ENCODE results near the gene LGALS13. TPM values are rescaled to one million over a fixed set of nuclear protein-coding genes. Genes with fewer than 3 reads are reported as not detected.

Gene LGALS13
- total RNA-seq, 1 donor from 2014 or later, result not detected

DNA sequence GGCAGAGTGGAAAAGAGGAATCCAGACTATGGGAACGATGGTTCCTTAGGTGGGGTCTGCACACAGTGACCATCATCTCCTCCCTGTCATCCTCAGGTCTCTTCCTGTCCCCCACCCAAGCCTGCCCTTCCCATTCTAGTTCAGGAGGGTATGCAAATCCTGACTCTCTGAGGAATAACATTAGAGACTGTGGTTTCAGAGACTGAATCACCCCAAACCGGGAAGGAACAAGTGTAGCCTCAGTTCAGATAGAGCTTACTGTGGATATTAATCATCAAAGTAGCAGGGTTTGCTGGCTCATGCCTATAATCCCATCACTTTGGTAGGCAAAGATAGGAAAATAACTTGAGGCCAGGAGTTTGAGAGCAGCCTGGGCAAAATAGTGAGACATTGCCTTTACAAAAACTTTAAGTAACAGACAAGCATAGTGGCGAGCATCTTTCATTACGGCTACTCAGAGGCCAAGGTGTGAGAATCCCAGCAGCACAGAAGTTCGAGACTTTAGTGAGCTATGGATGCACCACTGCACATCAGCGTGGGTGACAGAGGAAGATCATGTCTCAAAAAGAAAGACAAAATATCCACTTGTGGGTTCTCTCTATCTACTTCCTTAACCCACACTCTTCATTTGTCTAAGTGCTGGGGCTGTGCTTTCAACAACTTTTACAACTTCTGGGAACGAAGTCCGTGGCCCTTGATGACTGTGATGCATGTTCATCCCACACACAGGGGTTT lies 19.3 kb upstream of the LGALS13 start:
- H3K9me3 Mint-ChIP-seq (ENCODE audit: low read depth), result peaks cover 12% of the 10 kb centered on the region
- no peaks in the 10 kb centered on the region for H3K4me1 Mint-ChIP-seq (ENCODE audit: low read depth)
- TF ChIP-seq, protein P1, sequence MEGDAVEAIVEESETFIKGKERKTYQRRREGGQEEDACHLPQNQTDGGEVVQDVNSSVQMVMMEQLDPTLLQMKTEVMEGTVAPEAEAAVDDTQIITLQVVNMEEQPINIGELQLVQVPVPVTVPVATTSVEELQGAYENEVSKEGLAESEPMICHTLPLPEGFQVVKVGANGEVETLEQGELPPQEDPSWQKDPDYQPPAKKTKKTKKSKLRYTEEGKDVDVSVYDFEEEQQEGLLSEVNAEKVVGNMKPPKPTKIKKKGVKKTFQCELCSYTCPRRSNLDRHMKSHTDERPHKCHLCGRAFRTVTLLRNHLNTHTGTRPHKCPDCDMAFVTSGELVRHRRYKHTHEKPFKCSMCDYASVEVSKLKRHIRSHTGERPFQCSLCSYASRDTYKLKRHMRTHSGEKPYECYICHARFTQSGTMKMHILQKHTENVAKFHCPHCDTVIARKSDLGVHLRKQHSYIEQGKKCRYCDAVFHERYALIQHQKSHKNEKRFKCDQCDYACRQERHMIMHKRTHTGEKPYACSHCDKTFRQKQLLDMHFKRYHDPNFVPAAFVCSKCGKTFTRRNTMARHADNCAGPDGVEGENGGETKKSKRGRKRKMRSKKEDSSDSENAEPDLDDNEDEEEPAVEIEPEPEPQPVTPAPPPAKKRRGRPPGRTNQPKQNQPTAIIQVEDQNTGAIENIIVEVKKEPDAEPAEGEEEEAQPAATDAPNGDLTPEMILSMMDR (IDR thresholded peaks at IDR 0.05), result no peak
- DNase-seq (ENCODE audit: low spot score), result no peak
- H3K27ac Mint-ChIP-seq (ENCODE audit: unreplicated experiment), result no peak overlapping the region
- no peak overlapping the region for H3K4me3 Mint-ChIP-seq (ENCODE audit: unreplicated experiment)
- H3K36me3 Mint-ChIP-seq (ENCODE audit: low read depth), result no peaks in the 10 kb centered on the region
- H3K27me3 Mint-ChIP-seq (ENCODE audit: low read depth), result no peaks in the 10 kb centered on the region

DNA sequence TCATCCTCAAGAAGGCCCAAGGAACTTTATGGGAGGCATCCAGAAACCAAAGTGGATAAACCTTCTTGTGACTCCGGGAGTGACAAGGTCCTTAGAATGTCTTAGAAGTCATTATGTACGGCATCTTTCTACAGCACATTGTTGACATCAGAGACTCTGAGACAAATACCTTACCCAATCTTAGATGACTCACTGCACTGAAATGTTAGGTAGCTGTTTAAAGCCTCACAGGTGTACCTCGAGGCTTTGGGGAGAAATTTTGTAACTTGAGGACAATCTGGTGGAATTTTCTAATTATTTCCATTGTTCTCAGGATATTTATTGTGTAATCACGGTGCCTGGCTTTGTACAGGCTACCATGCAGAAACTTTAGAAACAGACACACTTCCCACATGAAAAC lies 14.8 kb upstream of the LGALS13 start:
- H3K36me3 Mint-ChIP-seq (ENCODE audit: low read depth), result no peaks in the 10 kb centered on the region
- H3K27me3 Mint-ChIP-seq (ENCODE audit: low read depth), result no peaks in the 10 kb centered on the region
- no peak overlapping the region for H3K27ac Mint-ChIP-seq (ENCODE audit: unreplicated experiment)
- DNase-seq (ENCODE audit: low spot score), result no peak
- H3K4me1 Mint-ChIP-seq (ENCODE audit: low read depth), result no peaks in the 10 kb centered on the region
- TF ChIP-seq, protein P1 (IDR thresholded peaks at IDR 0.05), result no peak
- H3K4me3 Mint-ChIP-seq (ENCODE audit: unreplicated experiment), result no peak overlapping the region
- no peaks in the 10 kb centered on the region for H3K9me3 Mint-ChIP-seq (ENCODE audit: low read depth)

DNA sequence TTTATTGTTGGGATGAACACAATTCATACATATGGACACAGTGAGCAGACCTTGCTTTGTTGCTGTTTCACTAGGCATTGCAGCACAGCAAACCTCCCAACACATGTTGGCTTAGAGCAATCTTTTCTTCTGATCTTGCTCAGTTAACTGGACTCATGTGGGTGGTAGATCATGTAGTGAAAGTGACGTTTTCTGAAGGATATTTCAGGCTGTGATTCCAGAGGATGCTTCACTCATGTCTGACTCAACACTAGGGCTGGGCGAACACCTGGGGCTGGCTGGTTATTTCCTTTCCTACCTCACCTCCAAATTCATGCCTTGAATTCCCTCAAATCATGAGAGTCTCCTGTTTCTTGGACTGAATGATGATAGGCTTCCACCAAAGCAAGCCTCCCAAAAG lies 14.3 kb upstream of the LGALS13 start:
- H3K4me1 Mint-ChIP-seq (ENCODE audit: low read depth), result no peaks in the 10 kb centered on the region
- H3K27me3 Mint-ChIP-seq (ENCODE audit: low read depth), result no peaks in the 10 kb centered on the region
- H3K36me3 Mint-ChIP-seq (ENCODE audit: low read depth), result no peaks in the 10 kb centered on the region
- no peak for DNase-seq (ENCODE audit: low spot score)
- TF ChIP-seq, protein P1 (IDR thresholded peaks at IDR 0.05), result no peak
- H3K9me3 Mint-ChIP-seq (ENCODE audit: low read depth), result no peaks in the 10 kb centered on the region
- no peak overlapping the region for H3K27ac Mint-ChIP-seq (ENCODE audit: unreplicated experiment)
- H3K4me3 Mint-ChIP-seq (ENCODE audit: unreplicated experiment), result no peak overlapping the region

DNA sequence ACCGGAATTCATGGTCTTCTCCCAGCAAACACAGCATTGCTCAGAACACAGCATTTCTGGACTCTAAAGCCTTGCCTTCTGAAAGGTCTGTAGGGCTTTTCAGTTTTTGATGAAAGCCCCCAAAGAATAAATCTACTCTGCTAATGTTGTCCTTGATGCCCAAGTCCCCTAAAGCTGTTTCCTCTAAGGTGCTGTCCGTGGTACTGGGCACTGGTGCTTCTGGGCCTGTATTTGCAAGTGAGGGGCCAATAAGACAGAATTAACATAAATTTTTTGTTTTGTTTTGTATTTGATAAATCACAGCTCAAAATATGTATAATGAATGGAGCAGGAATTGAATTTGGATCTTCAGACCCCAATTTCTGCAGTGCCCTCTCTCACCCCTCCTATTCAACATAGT lies 12.1 kb upstream of the LGALS13 start:
- DNase-seq (ENCODE audit: low spot score), result no peak
- no peak overlapping the region for H3K27ac Mint-ChIP-seq (ENCODE audit: unreplicated experiment)
- H3K27me3 Mint-ChIP-seq (ENCODE audit: low read depth), result no peaks in the 10 kb centered on the region
- no peaks in the 10 kb centered on the region for H3K36me3 Mint-ChIP-seq (ENCODE audit: low read depth)
- H3K9me3 Mint-ChIP-seq (ENCODE audit: low read depth), result peaks cover 1% of the 10 kb centered on the region
- TF ChIP-seq, protein P1 (IDR thresholded peaks at IDR 0.05), result no peak
- no peak overlapping the region for H3K4me3 Mint-ChIP-seq (ENCODE audit: unreplicated experiment)
- no peaks in the 10 kb centered on the region for H3K4me1 Mint-ChIP-seq (ENCODE audit: low read depth)

DNA sequence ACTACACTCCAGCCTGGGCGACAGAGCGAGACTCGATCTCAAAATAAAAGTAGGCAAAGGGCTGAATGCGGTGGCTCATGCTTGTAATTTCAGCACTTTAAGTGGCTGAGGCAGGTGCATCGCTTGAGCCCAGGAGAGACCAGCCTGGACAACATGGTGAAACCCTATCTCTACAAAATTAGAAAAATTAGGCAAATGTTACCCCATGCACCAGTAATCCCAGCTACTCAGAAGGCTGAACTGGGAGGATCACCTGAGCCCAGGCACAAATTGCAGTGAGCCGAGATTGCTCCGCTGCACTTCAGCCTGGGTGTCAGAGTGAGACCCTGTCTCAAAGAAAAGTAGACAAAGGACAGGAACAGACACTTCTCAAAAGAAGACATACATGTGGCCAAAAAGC lies 9.9 kb upstream of the LGALS13 start:
- TF ChIP-seq, protein P1 (IDR thresholded peaks at IDR 0.05), result no peak
- Mint-ChIP-seq H3K36me3 (ENCODE audit: low read depth) (no peaks in the 10 kb centered on the region), H3K27me3 (ENCODE audit: low read depth) (no peaks in the 10 kb centered on the region), H3K27ac (ENCODE audit: unreplicated experiment) (no peak overlapping the region), H3K9me3 (ENCODE audit: low read depth) (peaks cover 4% of the 10 kb centered on the region), H3K4me3 (ENCODE audit: unreplicated experiment) (no peak overlapping the region), H3K4me1 (ENCODE audit: low read depth) (no peaks in the 10 kb centered on the region)
- DNase-seq (ENCODE audit: low spot score), result no peak
